Osteoblast (primary cell): ENCODE measurements around the gene SCG3. TPM values are rescaled to one million over a fixed set of nuclear protein-coding genes. Genes with fewer than 3 reads are reported as not detected.

Experiments used
- DNase-seq: peaks from one replicate; pipeline ENCODE4 v3.0.0; 2011; ENCODE audit warnings: low spot score, mixed read lengths; ENCODE audit not compliant: insufficient read length; ENCODE audit errors: missing footprints
- H2AFZ ChIP-seq: 2 replicates; pipeline ENCODE4 v1.6.0; 2011; ENCODE audit warnings: mild to moderate bottlenecking, low read length
- H3K27ac ChIP-seq: 2 replicates; pipeline ENCODE4 v1.5.1; 2011; ENCODE audit warnings: mild to moderate bottlenecking, low read depth, low read length, moderate library complexity
- H3K27me3 ChIP-seq: 2 replicates; pipeline ENCODE4 v1.6.0; 2012; ENCODE audit warnings: mild to moderate bottlenecking, control low read depth, inconsistent platforms, low read length, moderate library complexity; ENCODE audit not compliant: insufficient read depth
- H3K36me3 ChIP-seq: 2 replicates; pipeline ENCODE4 v1.5.1; 2011; ENCODE audit warnings: mild to moderate bottlenecking, low read length, control low read depth, moderate library complexity; ENCODE audit not compliant: insufficient read depth
- H3K4me1 ChIP-seq: 2 replicates; pipeline ENCODE4 v1.5.1; 2011; ENCODE audit warnings: mild to moderate bottlenecking, low read length, control low read depth, moderate library complexity; ENCODE audit not compliant: insufficient read depth
- H3K4me2 ChIP-seq: 2 replicates; pipeline ENCODE4 v1.6.0; 2011; ENCODE audit warnings: mild to moderate bottlenecking, low read length; ENCODE audit not compliant: insufficient read depth
- H3K4me3 ChIP-seq: fragments of 200-600 bp; sonication (generic); 3 replicates; pipeline ENCODE4 v1.5.1; 2012; ENCODE audit warnings: mild to moderate bottlenecking, low read length, inconsistent platforms; ENCODE audit not compliant: insufficient read depth
- H3K79me2 ChIP-seq: 2 replicates; pipeline ENCODE4 v1.6.0; 2012; ENCODE audit warnings: mild to moderate bottlenecking, low read length, control low read depth, inconsistent platforms; ENCODE audit not compliant: insufficient read depth
- H3K9me3 ChIP-seq: 2 replicates; pipeline ENCODE4 v1.5.1; 2011; ENCODE audit warnings: low read depth, low read length, control low read depth
- H4K20me1 ChIP-seq: 2 replicates; pipeline ENCODE4 v1.6.0; 2012; ENCODE audit warnings: mild to moderate bottlenecking, low read length, control low read depth; ENCODE audit not compliant: insufficient read depth
- total RNA-seq: library from RNA; depleted of rRNA; stranded (reverse); fragments of >200 nt; gene quantifications from 2 replicates; pipeline ENCODE4 v1.2.3, GENCODE V29; 2012
- TF ChIP-seq, protein P1 (sequence below): IDR thresholded peaks from 2 replicates; pipeline ENCODE4 v1.5.1; 2011; ENCODE audit warnings: mild to moderate bottlenecking, low read depth, low read length, moderate library complexity; ENCODE audit errors: extremely low read depth

Gene SCG3
- total RNA-seq, 1 donor, result not detected

DNA sequence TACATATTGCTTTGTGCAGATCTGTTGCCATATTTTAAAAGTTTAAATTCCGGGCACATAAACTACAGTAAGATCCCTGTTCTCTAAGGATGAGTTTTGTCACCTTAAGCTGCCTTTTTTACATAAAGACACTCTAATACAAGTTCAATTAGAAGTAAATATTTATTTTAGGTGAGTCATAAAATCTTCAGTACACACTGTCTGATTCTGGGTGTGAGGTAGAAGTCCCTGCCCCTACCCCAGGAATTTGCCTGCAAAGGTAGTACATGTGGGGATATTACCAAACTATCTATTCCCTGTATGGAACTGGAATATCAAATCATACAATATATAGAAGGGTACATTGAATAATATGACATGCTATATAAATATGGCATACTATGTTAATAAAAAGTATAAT is 6.3 kb downstream of the SCG3 start:
- no peaks in the 10 kb centered on the region for H4K20me1 ChIP-seq
- DNase-seq, result no peak
- peaks cover 15% of the 10 kb centered on the region for H3K27me3 ChIP-seq

DNA sequence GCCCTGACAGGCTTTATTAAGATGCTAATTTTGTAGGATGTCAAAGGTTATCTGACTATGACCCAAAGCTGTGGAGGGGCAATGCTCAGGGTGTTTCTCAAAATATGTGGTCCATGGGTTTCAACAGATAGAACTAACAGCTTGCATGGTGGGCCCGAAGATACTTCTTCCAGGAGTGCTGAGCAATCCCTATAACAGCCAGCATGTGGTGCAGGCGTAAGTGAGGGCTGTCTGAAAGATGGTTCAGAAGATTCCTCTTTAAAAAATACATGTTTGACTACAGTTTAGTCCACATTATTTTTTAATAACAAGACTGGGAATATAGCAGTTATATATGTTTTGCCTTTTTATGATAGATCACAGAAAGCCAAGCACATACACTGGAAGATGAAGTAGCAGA is 7.6 kb downstream of the SCG3 start:
- Histone ChIP-seq H3K27me3 (peaks cover 18% of the 10 kb centered on the region), H3K79me2 (no peaks in the 10 kb centered on the region), H3K27ac (no peak overlapping the region), H3K9me3 (no peaks in the 10 kb centered on the region), H2AFZ (no peak overlapping the region), H3K4me1 (no peaks in the 10 kb centered on the region), H3K4me2 (no peak overlapping the region), H4K20me1 (no peaks in the 10 kb centered on the region), H3K36me3 (no peaks in the 10 kb centered on the region), H3K4me3 (no peak overlapping the region)
- DNase-seq, result no peak
- TF ChIP-seq, protein P1, sequence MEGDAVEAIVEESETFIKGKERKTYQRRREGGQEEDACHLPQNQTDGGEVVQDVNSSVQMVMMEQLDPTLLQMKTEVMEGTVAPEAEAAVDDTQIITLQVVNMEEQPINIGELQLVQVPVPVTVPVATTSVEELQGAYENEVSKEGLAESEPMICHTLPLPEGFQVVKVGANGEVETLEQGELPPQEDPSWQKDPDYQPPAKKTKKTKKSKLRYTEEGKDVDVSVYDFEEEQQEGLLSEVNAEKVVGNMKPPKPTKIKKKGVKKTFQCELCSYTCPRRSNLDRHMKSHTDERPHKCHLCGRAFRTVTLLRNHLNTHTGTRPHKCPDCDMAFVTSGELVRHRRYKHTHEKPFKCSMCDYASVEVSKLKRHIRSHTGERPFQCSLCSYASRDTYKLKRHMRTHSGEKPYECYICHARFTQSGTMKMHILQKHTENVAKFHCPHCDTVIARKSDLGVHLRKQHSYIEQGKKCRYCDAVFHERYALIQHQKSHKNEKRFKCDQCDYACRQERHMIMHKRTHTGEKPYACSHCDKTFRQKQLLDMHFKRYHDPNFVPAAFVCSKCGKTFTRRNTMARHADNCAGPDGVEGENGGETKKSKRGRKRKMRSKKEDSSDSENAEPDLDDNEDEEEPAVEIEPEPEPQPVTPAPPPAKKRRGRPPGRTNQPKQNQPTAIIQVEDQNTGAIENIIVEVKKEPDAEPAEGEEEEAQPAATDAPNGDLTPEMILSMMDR, result peak; percentile 34

More for the DNA sequence above, 6.3 kb downstream of the SCG3 start:
- Histone ChIP-seq H3K79me2 (no peaks in the 10 kb centered on the region), H3K4me3 (no peak overlapping the region), H2AFZ (no peak overlapping the region), H3K4me1 (no peaks in the 10 kb centered on the region), H3K36me3 (no peaks in the 10 kb centered on the region), H3K9me3 (no peaks in the 10 kb centered on the region), H3K4me2 (no peak overlapping the region), H3K27ac (no peak overlapping the region)
- TF ChIP-seq, protein P1, result no peak

DNA sequence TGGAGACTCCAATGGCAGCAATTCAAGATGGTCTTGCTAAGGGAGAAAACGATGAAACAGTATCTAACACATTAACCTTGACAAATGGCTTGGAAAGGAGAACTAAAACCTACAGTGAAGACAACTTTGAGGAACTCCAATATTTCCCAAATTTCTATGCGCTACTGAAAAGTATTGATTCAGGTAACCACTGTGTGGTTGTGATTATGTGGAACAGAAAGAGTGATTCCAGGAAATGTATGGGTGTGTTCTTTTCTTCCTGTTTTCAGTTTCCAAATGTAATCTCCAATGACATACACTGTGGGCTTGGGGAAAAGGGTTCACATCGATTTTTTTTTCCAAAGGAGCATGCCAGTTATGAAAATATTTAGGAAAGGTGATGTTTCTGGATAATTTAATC is 10.9 kb downstream of the SCG3 start:
- TF ChIP-seq, protein P1, result no peak

DNA sequence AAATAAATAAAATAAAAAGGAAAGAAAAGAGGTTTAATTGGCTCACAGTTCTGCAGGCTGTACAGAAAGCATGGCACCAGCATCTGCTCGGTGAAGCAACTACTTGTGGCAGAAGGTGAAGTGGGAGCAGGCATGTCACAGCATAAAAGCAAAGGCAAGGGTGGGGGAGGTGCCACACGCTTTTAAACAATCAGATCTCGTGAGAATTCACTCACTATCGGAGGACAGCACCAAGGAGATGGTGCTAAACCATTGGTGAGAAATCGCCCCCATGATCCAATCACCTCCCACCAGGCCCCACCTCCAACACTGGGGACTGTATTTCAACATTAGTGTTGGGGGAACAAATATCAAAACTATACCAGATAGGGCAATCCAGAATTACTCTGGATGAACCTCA is 15.3 kb downstream of the SCG3 start:
- Histone ChIP-seq H3K27ac (no peak overlapping the region), H3K36me3 (no peaks in the 10 kb centered on the region), H3K4me3 (no peak overlapping the region), H3K4me2 (no peak overlapping the region), H3K27me3 (peaks cover 28% of the 10 kb centered on the region), H3K79me2 (no peaks in the 10 kb centered on the region), H4K20me1 (no peaks in the 10 kb centered on the region), H3K4me1 (no peaks in the 10 kb centered on the region), H2AFZ (no peak overlapping the region), H3K9me3 (no peaks in the 10 kb centered on the region)
- TF ChIP-seq, protein P1, result no peak
- no peak for DNase-seq

More for the DNA sequence above, 10.9 kb downstream of the SCG3 start:
- H3K9me3 ChIP-seq, result no peaks in the 10 kb centered on the region
- peaks cover 18% of the 10 kb centered on the region for H3K27me3 ChIP-seq
- no peaks in the 10 kb centered on the region for H4K20me1 ChIP-seq
- H3K4me3 ChIP-seq, result no peak overlapping the region
- no peaks in the 10 kb centered on the region for H3K79me2 ChIP-seq
- no peak overlapping the region for H3K27ac ChIP-seq
- H3K4me2 ChIP-seq, result no peak overlapping the region
- H2AFZ ChIP-seq, result no peak overlapping the region
- no peak for DNase-seq
- no peaks in the 10 kb centered on the region for H3K4me1 ChIP-seq
- no peaks in the 10 kb centered on the region for H3K36me3 ChIP-seq
